CD4-positive, CD25-positive, alpha-beta regulatory T cell (primary cell): ENCODE measurements around the gene G2E3. TPM values are rescaled to one million over a fixed set of nuclear protein-coding genes. Genes with fewer than 3 reads are reported as not detected.

Experiments used
- ATAC-seq, 2 donors: fragments of 150-1000 bp; cut with Tn5 transposase; one replicate each; pipeline ENCODE4 v1.10.0; 2021; ENCODE audit warnings: low read depth in 2 of 2, moderate number of reproducible peaks in 2 of 2, moderate library complexity in 1 of 2
- DNase-seq, 3 donors: peaks; one replicate each; pipeline versions ENCODE4 v3.0.0 to v3.0.0-alpha.2; 2012 to 2022; ENCODE audit warnings: mixed read lengths in 1 of 3
- H3K27ac ChIP-seq: one replicate; pipeline ENCODE4 v1.7.0; 2013; ENCODE audit warnings: mild to moderate bottlenecking, low read length; ENCODE audit not compliant: insufficient read depth, poor library complexity, severe bottlenecking
- H3K27me3 ChIP-seq: one replicate; pipeline ENCODE4 v1.7.0; 2013; ENCODE audit warnings: low read length; ENCODE audit not compliant: control insufficient read depth, insufficient read depth
- H3K36me3 ChIP-seq: one replicate; pipeline ENCODE4 v1.7.0; 2013; ENCODE audit warnings: mild to moderate bottlenecking, low read length, moderate library complexity; ENCODE audit not compliant: control insufficient read depth, insufficient read depth
- H3K4me1 ChIP-seq: 2 replicates; pipeline ENCODE4 v1.7.0; 2013; ENCODE audit warnings: mild to moderate bottlenecking, low read length; ENCODE audit not compliant: insufficient read depth, control insufficient read depth, poor library complexity, severe bottlenecking
- H3K4me3 ChIP-seq: one replicate; pipeline ENCODE4 v1.7.0; 2013; ENCODE audit warnings: low read depth, mild to moderate bottlenecking, low read length, moderate library complexity
- H3K9me3 ChIP-seq, 2 experiments: 1 replicate in 1 of 2; 2 replicates in 1 of 2; pipeline ENCODE4 v1.7.0; 2013; ENCODE audit warnings: low read length in 2 of 2, mild to moderate bottlenecking in 1 of 2, moderate library complexity in 1 of 2; ENCODE audit not compliant: control insufficient read depth in 2 of 2
- H3K27ac Mint-ChIP-seq, 3 donors: one replicate each; pipeline ENCODE4 v1.8.0; 2020 to 2022; ENCODE audit warnings: mild to moderate bottlenecking in 3 of 3, mixed read lengths in 3 of 3, moderate library complexity in 2 of 3
- H3K27me3 Mint-ChIP-seq: one replicate; pipeline ENCODE4 v1.8.0; 2022; ENCODE audit warnings: mild to moderate bottlenecking, mixed read lengths
- H3K36me3 Mint-ChIP-seq: one replicate; pipeline ENCODE4 v1.8.0; 2020; ENCODE audit warnings: mixed read lengths
- H3K4me1 Mint-ChIP-seq, 4 donors: one replicate each; pipeline ENCODE4 v1.8.0; 2020 to 2022; ENCODE audit warnings: mixed read lengths in 4 of 4, mild to moderate bottlenecking in 1 of 4
- H3K4me3 Mint-ChIP-seq, 4 donors: one replicate each; pipeline ENCODE4 v1.8.0; 2020 to 2022; ENCODE audit warnings: mild to moderate bottlenecking in 4 of 4, mixed read lengths in 4 of 4, moderate library complexity in 3 of 4
- H3K9me3 Mint-ChIP-seq, 7 donors: one replicate each; pipeline ENCODE4 v1.8.0; 2020 to 2022; ENCODE audit warnings: mixed read lengths in 7 of 7, mild to moderate bottlenecking in 3 of 7, moderate library complexity in 2 of 7
- polyA plus RNA-seq, 4 donors: library from polyadenylated mRNA; unstranded; fragments of 300-500 nt; fragmentation: Illumina TruSeq; gene quantifications; one replicate each; pipeline ENCODE4 v1.2.3, GENCODE V29; 2021
- total RNA-seq: library from RNA; stranded (reverse); gene quantifications from one replicate; pipeline ENCODE4 v1.2.3, GENCODE V29; 2022

The G2E3 gene, protein sequence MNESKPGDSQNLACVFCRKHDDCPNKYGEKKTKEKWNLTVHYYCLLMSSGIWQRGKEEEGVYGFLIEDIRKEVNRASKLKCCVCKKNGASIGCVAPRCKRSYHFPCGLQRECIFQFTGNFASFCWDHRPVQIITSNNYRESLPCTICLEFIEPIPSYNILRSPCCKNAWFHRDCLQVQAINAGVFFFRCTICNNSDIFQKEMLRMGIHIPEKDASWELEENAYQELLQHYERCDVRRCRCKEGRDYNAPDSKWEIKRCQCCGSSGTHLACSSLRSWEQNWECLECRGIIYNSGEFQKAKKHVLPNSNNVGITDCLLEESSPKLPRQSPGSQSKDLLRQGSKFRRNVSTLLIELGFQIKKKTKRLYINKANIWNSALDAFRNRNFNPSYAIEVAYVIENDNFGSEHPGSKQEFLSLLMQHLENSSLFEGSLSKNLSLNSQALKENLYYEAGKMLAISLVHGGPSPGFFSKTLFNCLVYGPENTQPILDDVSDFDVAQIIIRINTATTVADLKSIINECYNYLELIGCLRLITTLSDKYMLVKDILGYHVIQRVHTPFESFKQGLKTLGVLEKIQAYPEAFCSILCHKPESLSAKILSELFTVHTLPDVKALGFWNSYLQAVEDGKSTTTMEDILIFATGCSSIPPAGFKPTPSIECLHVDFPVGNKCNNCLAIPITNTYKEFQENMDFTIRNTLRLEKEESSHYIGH
- total RNA-seq: 23.9 TPM
- polyA plus RNA-seq: 10 to 100 TPM; 13.5 to 18.0 (median 16.1) TPM

DNA sequence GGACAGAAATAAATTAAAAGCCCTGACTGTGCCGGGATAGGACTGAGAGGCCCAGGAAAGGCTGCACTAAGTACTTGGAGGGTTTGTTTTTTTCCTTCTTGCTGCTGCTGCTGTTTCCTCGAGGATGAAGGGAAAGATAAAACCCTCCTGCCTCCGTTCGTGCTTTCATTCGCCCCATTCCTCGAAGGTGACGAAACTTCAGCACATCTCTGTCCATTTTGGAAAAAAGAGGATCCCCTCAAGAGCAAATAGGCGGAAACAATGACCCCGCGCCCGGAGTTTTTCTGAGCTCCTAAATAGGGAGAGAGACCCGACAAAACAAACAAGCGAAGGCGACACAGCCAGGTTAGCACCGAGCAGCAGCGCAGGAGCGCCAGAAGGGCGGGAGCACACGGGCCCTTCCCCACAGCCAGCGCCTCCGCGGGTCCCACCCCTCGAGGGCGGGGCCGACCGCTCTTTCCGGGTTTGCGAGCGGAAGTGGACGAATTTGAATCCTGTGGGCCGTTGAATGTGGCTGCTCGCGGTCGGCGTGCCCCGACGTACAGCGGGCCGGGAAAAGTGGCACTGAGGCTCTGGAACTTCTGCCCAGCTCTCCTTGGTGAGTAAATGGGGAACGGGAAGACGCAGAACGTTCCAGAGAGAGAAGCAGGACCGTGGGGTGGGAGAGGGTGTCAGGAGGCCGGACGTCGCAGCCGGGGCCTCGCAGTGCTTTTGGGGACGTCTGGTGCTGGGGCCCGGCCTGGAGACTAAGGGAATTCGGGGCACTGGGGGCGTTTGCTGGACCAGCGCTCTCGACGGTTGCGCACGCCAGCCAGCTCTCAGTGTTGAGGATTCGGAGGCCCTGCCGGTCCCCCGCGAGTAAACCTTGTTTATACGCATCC lies at the start of gene G2E3:
G2E3 (plus strand) TSS at position 484 of the 881 bp plus-strand sequence. CDS start 21,922 bp downstream, outside the sequence.
- Histone ChIP-seq H3K27me3 (no peaks in the 10 kb centered on the region), H3K27ac (peak within 1 kb of the TSS; percentile 86), H3K36me3 (no peaks in the 10 kb centered on the region), H3K9me3 (no peaks in the 10 kb centered on the region), H3K4me1 (peaks cover 25% of the 10 kb centered on the region), H3K4me3 (peak within 1 kb of the TSS; percentile 94)
- peak; percentile 81 to 95 (median 84) for DNase-seq
- peaks cover 14% of the 10 kb centered on the region for H3K36me3 Mint-ChIP-seq
- H3K4me1 Mint-ChIP-seq: peaks cover 22 to 37% (median 28%) of the 10 kb centered on the region in 4 donors
- no peaks in the 10 kb centered on the region for H3K9me3 Mint-ChIP-seq
- peak within 1 kb of the TSS; percentile 98 to 99 (median 99) for H3K27ac Mint-ChIP-seq
- H3K4me3 Mint-ChIP-seq: peak within 1 kb of the TSS; percentile 98 to 100 (median 99)
- H3K27me3 Mint-ChIP-seq: peaks cover 16% of the 10 kb centered on the region
- ATAC-seq: peak; percentile 98 to 100

- no peak overlapping the region for H3K4me3 ChIP-seq
- no peak for ATAC-seq
- no peaks in the 10 kb centered on the region for H3K36me3 Mint-ChIP-seq
Measured at GRCh38 chr14:30517737-30518136, 41.2 kb upstream of the G2E3 start.

GRCh38 chr14:30518867-30519560 lies 39.9 kb upstream of the G2E3 start:
- DNase-seq: no peak
- peaks cover 0 to 2% (median 0%) of the 10 kb centered on the region in 7 donors for H3K9me3 Mint-ChIP-seq
- peaks cover 5% of the 10 kb centered on the region for H3K27me3 Mint-ChIP-seq
- Histone ChIP-seq H3K4me1 (no peaks in the 10 kb centered on the region), H3K27ac (no peak overlapping the region), H3K9me3 (no peaks in the 10 kb centered on the region), H3K27me3 (peaks cover 4% of the 10 kb centered on the region), H3K36me3 (no peaks in the 10 kb centered on the region), H3K4me3 (no peak overlapping the region)
- H3K4me1 Mint-ChIP-seq: peaks cover 0 to 12% (median 7%) of the 10 kb centered on the region in 4 donors
- no peak for ATAC-seq
- no peaks in the 10 kb centered on the region for H3K36me3 Mint-ChIP-seq
- H3K27ac Mint-ChIP-seq: no peak overlapping the region
- H3K4me3 Mint-ChIP-seq: no peak overlapping the region

More at GRCh38 chr14:30517737-30518136, 41.2 kb upstream of the G2E3 start:
- peaks cover 0 to 12% (median 7%) of the 10 kb centered on the region in 4 donors for H3K4me1 Mint-ChIP-seq
- Histone ChIP-seq H3K4me1 (no peaks in the 10 kb centered on the region), H3K36me3 (no peaks in the 10 kb centered on the region), H3K9me3 (no peaks in the 10 kb centered on the region), H3K27me3 (peaks cover 8% of the 10 kb centered on the region), H3K27ac (no peak overlapping the region)
- no peak overlapping the region for H3K4me3 Mint-ChIP-seq
- peaks cover 5% of the 10 kb centered on the region for H3K27me3 Mint-ChIP-seq
- no peak for DNase-seq
- H3K27ac Mint-ChIP-seq: no peak overlapping the region
- H3K9me3 Mint-ChIP-seq: peaks cover 0 to 2% (median 0%) of the 10 kb centered on the region in 7 donors

DNA sequence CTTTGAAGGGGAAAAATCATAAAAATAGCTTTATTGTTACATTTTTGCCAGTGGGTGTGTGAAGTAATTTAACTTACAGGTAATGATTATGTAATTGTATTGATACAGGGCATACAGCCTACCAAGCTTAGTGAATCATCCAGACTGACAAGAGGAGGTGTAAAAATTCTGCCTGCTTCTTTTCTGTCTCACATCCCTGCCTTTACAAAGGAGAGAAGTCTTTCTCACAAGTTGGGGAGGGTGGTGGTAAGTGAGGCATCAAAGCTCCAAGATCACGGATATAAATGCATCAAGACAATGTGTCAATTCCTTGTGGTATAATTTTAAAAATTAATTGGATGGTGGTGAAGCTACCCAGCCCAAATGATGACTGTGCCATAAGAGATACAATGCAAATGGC lies 39.0 kb upstream of the G2E3 start:
- H3K27me3 Mint-ChIP-seq: peaks cover 5% of the 10 kb centered on the region
- peaks cover 0 to 12% (median 7%) of the 10 kb centered on the region in 4 donors for H3K4me1 Mint-ChIP-seq
- no peak overlapping the region for H3K4me3 ChIP-seq
- H3K9me3 Mint-ChIP-seq: peaks cover 0 to 2% (median 0%) of the 10 kb centered on the region in 7 donors
- no peak overlapping the region for H3K27ac ChIP-seq
- H3K27me3 ChIP-seq: peaks cover 4% of the 10 kb centered on the region
- ATAC-seq: no peak
- DNase-seq: no peak
- H3K27ac Mint-ChIP-seq: no peak overlapping the region
- H3K4me3 Mint-ChIP-seq: no peak overlapping the region
- no peaks in the 10 kb centered on the region for H3K36me3 Mint-ChIP-seq
- H3K4me1 ChIP-seq: no peaks in the 10 kb centered on the region
- H3K9me3 ChIP-seq: no peaks in the 10 kb centered on the region
- H3K36me3 ChIP-seq: no peaks in the 10 kb centered on the region

DNA sequence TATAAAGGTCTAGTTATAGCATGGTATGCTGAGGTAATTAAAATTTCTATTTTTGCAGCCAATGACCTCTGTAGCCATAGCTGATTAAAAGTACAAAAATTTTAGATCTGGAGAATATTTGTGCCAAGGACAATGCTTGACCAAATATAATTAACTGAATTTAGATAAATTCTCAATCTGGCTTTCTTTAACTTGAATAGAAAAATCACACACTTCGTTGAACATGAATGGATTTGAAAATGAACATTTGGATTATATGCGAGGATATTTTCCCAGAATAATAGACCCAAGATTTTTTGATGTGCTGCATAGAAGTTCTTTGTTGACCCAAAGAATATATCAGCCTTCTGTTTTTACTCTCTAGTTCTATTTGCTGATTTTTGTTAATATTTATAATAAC lies 38.4 kb upstream of the G2E3 start:
- H3K4me1 Mint-ChIP-seq: peaks cover 0 to 12% (median 7%) of the 10 kb centered on the region in 4 donors
- ATAC-seq (no peak), DNase-seq (no peak)
- H3K4me3 Mint-ChIP-seq: no peak overlapping the region
- Histone ChIP-seq H3K36me3 (no peaks in the 10 kb centered on the region), H3K9me3 (no peaks in the 10 kb centered on the region), H3K4me1 (no peaks in the 10 kb centered on the region), H3K4me3 (no peak overlapping the region), H3K27me3 (peaks cover 4% of the 10 kb centered on the region), H3K27ac (no peak overlapping the region)
- H3K27ac Mint-ChIP-seq: no peak overlapping the region
- H3K27me3 Mint-ChIP-seq: peaks cover 5% of the 10 kb centered on the region
- no peaks in the 10 kb centered on the region for H3K9me3 Mint-ChIP-seq
- H3K36me3 Mint-ChIP-seq: no peaks in the 10 kb centered on the region

GRCh38 chr14:30521899-30522736 lies 36.8 kb upstream of the G2E3 start:
- H3K4me1 Mint-ChIP-seq: peaks cover 0 to 12% (median 7%) of the 10 kb centered on the region in 4 donors
- H3K36me3 Mint-ChIP-seq: no peaks in the 10 kb centered on the region
- H3K36me3 ChIP-seq: no peaks in the 10 kb centered on the region
- H3K4me1 ChIP-seq: no peaks in the 10 kb centered on the region
- H3K27ac ChIP-seq: no peak overlapping the region
- H3K9me3 ChIP-seq: no peaks in the 10 kb centered on the region
- peaks cover 2% of the 10 kb centered on the region for H3K27me3 ChIP-seq
- H3K4me3 ChIP-seq: peak overlapping the region; percentile 60
- H3K9me3 Mint-ChIP-seq: no peaks in the 10 kb centered on the region
- ATAC-seq (peak; percentile 40 to 50), DNase-seq (peak in 2 of 3 donors; percentile 33 to 64)
- peak overlapping the region; percentile 60 to 82 (median 77) for H3K27ac Mint-ChIP-seq
- H3K4me3 Mint-ChIP-seq: peak overlapping the region in 2 of 4 donors; percentile 38 to 52
- peaks cover 5% of the 10 kb centered on the region for H3K27me3 Mint-ChIP-seq
